OCI-LY1 (cell line): Measurements from ENCODE around the gene WDR89.

Experiments
- H2AFZ ChIP-seq: fragments of 200-600 bp; sonication (generic), shearing (Covaris generic); 2 replicates; pipeline ENCODE4 v1.6.0; 2014; ENCODE audit warnings: antibody characterized with exemption, mild to moderate bottlenecking, low read length
- H3F3A ChIP-seq: fragments of 200-600 bp; sonication (generic), shearing (Covaris generic); 2 replicates; pipeline ENCODE4 v1.6.0; 2014; ENCODE audit warnings: mild to moderate bottlenecking, antibody characterized with exemption, low read length, moderate library complexity; ENCODE audit not compliant: insufficient read depth
- H3K27ac ChIP-seq: fragments of 200-600 bp; sonication (generic); 2 replicates; pipeline ENCODE4 v1.5.1; 2014; ENCODE audit warnings: low read length, mixed run types, mild to moderate bottlenecking, low read depth; ENCODE audit not compliant: poor library complexity, severe bottlenecking
- H3K27me3 ChIP-seq: fragments of 200-600 bp; sonication (generic); 2 replicates; pipeline ENCODE4 v1.6.0; 2014; ENCODE audit warnings: antibody characterized with exemption, mild to moderate bottlenecking, low read length, moderate library complexity; ENCODE audit not compliant: insufficient read depth
- H3K36me3 ChIP-seq: fragments of 200-600 bp; sonication (generic); 2 replicates; pipeline ENCODE4 v1.6.1; 2014; ENCODE audit warnings: mild to moderate bottlenecking, antibody characterized with exemption, low read length, moderate library complexity, mixed read lengths; ENCODE audit not compliant: insufficient read depth
- H3K4me1 ChIP-seq: fragments of 200-600 bp; sonication (generic); 2 replicates; pipeline ENCODE4 v1.5.1; 2014; ENCODE audit warnings: mild to moderate bottlenecking, low read length, moderate library complexity; ENCODE audit not compliant: insufficient read depth, severe bottlenecking
- H3K4me2 ChIP-seq: fragments of 200-600 bp; sonication (generic), shearing (Covaris generic); 2 replicates; pipeline ENCODE4 v1.6.1; 2014; ENCODE audit warnings: low read length
- H3K4me3 ChIP-seq: fragments of 200-600 bp; sonication (generic); 2 replicates; pipeline ENCODE4 v1.5.1; 2014; ENCODE audit warnings: low read length, low read depth, mild to moderate bottlenecking, mixed read lengths; ENCODE audit not compliant: poor library complexity, severe bottlenecking
- H3K79me2 ChIP-seq: fragments of 200-600 bp; shearing (Covaris generic); 2 replicates; pipeline ENCODE4 v1.6.1; 2016; ENCODE audit warnings: mixed run types, low read length, mixed read lengths; ENCODE audit not compliant: insufficient read depth
- H3K9ac ChIP-seq: fragments of 200-600 bp; sonication (generic), shearing (Covaris generic); 2 replicates; pipeline ENCODE4 v1.6.1; 2014; ENCODE audit warnings: mild to moderate bottlenecking, low read length, mixed read lengths
- H3K9me2 ChIP-seq: fragments of 200-600 bp; sonication (generic), shearing (Covaris generic); 2 replicates; pipeline ENCODE4 v1.6.1; 2014; ENCODE audit warnings: low read depth, mild to moderate bottlenecking, low read length, mixed read lengths
- H3K9me3 ChIP-seq: fragments of 200-600 bp; shearing (Covaris generic); 2 replicates; pipeline ENCODE4 v1.6.1; 2014; ENCODE audit warnings: low read length, mixed read lengths
- H4K20me1 ChIP-seq: fragments of 200-600 bp; sonication (generic), shearing (Covaris generic); 2 replicates; pipeline ENCODE4 v1.6.0; 2016; ENCODE audit warnings: mild to moderate bottlenecking, low read length; ENCODE audit not compliant: insufficient read depth
- CTCF ChIP-seq: fragments of 200-600 bp; sonication (generic), shearing (Covaris generic); IDR thresholded peaks from 2 replicates; pipeline ENCODE4 v1.5.1; 2017; ENCODE audit warnings: mild to moderate bottlenecking, antibody characterized with exemption, low read length, moderate library complexity, mixed read lengths
- EZH2 ChIP-seq: fragments of 200-600 bp; sonication (generic), shearing (Covaris generic); IDR thresholded peaks from 2 replicates; pipeline ENCODE4 v1.8.0; 2017; ENCODE audit warnings: borderline replicate concordance, mixed run types, mild to moderate bottlenecking, antibody characterized with exemption, low read length, moderate library complexity, mixed read lengths

The WDR89 gene

GRCh38 chr14:63650256-63650952, 8.7 kb upstream of the WDR89 start:
- H3K9me3 ChIP-seq, result no peaks in the 10 kb centered on the region
- H3K9ac ChIP-seq, result no peak overlapping the region
- H3K27ac ChIP-seq, result peak overlapping the region; percentile 55
- no peak overlapping the region for H2AFZ ChIP-seq
- no peaks in the 10 kb centered on the region for H3F3A ChIP-seq
- H4K20me1 ChIP-seq, result no peaks in the 10 kb centered on the region
- no peak overlapping the region for H3K4me3 ChIP-seq
- no peak overlapping the region for H3K4me2 ChIP-seq
- no peaks in the 10 kb centered on the region for H3K27me3 ChIP-seq
- no peaks in the 10 kb centered on the region for H3K36me3 ChIP-seq
- TF ChIP-seq CTCF (no peak), EZH2 (no peak)
- H3K9me2 ChIP-seq, result no peaks in the 10 kb centered on the region
- no peaks in the 10 kb centered on the region for H3K79me2 ChIP-seq
- H3K4me1 ChIP-seq, result peaks cover 19% of the 10 kb centered on the region

GRCh38 chr14:63647696-63648410, 6.2 kb upstream of the WDR89 start:
- H3K4me2 ChIP-seq, result no peak overlapping the region

GRCh38 chr14:63644741-63645140, 3.1 kb upstream of the WDR89 start:
- peaks cover 7% of the 10 kb centered on the region; the same call in 1 of the 2 replicates for H3K36me3 ChIP-seq

More at GRCh38 chr14:63647696-63648410, 6.2 kb upstream of the WDR89 start:
- H3K9me2 ChIP-seq, result no peaks in the 10 kb centered on the region
- H3K4me3 ChIP-seq, result no peak overlapping the region
- TF ChIP-seq EZH2 (no peak), CTCF (no peak)
- H3K4me1 ChIP-seq, result peaks cover 25% of the 10 kb centered on the region
- no peak overlapping the region for H3K27ac ChIP-seq
- H3K27me3 ChIP-seq, result no peaks in the 10 kb centered on the region
- no peaks in the 10 kb centered on the region for H3K79me2 ChIP-seq
- H3K9me3 ChIP-seq, result no peaks in the 10 kb centered on the region
- no peak overlapping the region for H3K9ac ChIP-seq
- no peaks in the 10 kb centered on the region for H3F3A ChIP-seq
- no peak overlapping the region for H2AFZ ChIP-seq
- no peaks in the 10 kb centered on the region for H3K36me3 ChIP-seq
- H4K20me1 ChIP-seq, result no peaks in the 10 kb centered on the region

More at GRCh38 chr14:63644741-63645140, 3.1 kb upstream of the WDR89 start:
- Histone ChIP-seq H3K9me3 (no peaks in the 10 kb centered on the region), H3K4me1 (peaks cover 34% of the 10 kb centered on the region), H3K27me3 (no peaks in the 10 kb centered on the region), H3K79me2 (peaks cover 7% of the 10 kb centered on the region; the same call in 1 of the 2 replicates), H3F3A (no peaks in the 10 kb centered on the region), H3K27ac (no peak overlapping the region), H3K9ac (no peak overlapping the region), H3K4me2 (no peak overlapping the region), H4K20me1 (no peaks in the 10 kb centered on the region), H3K9me2 (no peaks in the 10 kb centered on the region), H2AFZ (no peak overlapping the region), H3K4me3 (no peak overlapping the region)
- no peak for TF ChIP-seq CTCF
- no peak for TF ChIP-seq EZH2
